Activated T-helper 2 cell treated with anti-CD3 and anti-CD28 coated beads, Interferon-gamma antibody, Interleukin-2, Interleukin-4, amounts not matched to agents 10 μg/mL and 5 μg/mL and 100 μg/mL, durations not matched to agents 14 hours and 24 hours and 36 hours (primary cell): ENCODE measurements around the gene PRSS58. TPM values are rescaled to one million over a fixed set of nuclear protein-coding genes. Genes with fewer than 3 reads are reported as not detected.

Experiments used
- DNase-seq: peaks from one replicate; pipeline ENCODE4 v3.0.0; 2021; ENCODE audit warnings: low spot score
- H3K27ac Mint-ChIP-seq: one replicate; pipeline ENCODE4 v1.8.0; 2021; ENCODE audit warnings: mixed read lengths
- H3K27me3 Mint-ChIP-seq: one replicate; pipeline ENCODE4 v1.8.0; 2021; ENCODE audit warnings: low read depth, mixed read lengths
- H3K36me3 Mint-ChIP-seq: one replicate; pipeline ENCODE4 v1.8.0; 2021; ENCODE audit warnings: low read depth, mixed read lengths
- H3K4me1 Mint-ChIP-seq: one replicate; pipeline ENCODE4 v1.8.0; 2021; ENCODE audit warnings: low read depth, mixed read lengths
- H3K4me3 Mint-ChIP-seq: one replicate; pipeline ENCODE4 v1.8.0; 2021; ENCODE audit warnings: low read depth, mild to moderate bottlenecking, moderate library complexity, mixed read lengths
- H3K9me3 Mint-ChIP-seq: one replicate; pipeline ENCODE4 v1.8.0; 2021; ENCODE audit warnings: mixed read lengths
- intact Hi-C: fragments of 100-400 bp; cut with micrococcal nuclease; formaldehyde crosslinking; loops from one replicate; pipeline ENCODE4 v1.15.1; 2023
- total RNA-seq: library from RNA; stranded (reverse); gene quantifications from 2 replicates; pipeline ENCODE4 v1.2.3, GENCODE V29; 2022

The PRSS58 gene, protein sequence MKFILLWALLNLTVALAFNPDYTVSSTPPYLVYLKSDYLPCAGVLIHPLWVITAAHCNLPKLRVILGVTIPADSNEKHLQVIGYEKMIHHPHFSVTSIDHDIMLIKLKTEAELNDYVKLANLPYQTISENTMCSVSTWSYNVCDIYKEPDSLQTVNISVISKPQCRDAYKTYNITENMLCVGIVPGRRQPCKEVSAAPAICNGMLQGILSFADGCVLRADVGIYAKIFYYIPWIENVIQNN
- total RNA-seq = not detected in 2 replicates

- Mint-ChIP-seq H3K9me3 (no peaks in the 10 kb centered on the region), H3K4me1 (no peaks in the 10 kb centered on the region), H3K27me3 (peaks cover 5% of the 10 kb centered on the region), H3K4me3 (no peak within 1 kb of the TSS), H3K27ac (no peak within 1 kb of the TSS), H3K36me3 (no peaks in the 10 kb centered on the region)
- DNase-seq = no peak
- intact Hi-C loops = no loop called here
Measured at GRCh38 chr7:142257958-142258357, at the start of gene PRSS58. Gene PRSS58 (minus strand): TSS chr7:142258058. CDS start chr7:142257707, 351 bp downstream.

- DNase-seq = no peak
- Mint-ChIP-seq H3K36me3 (no peaks in the 10 kb centered on the region), H3K27me3 (peaks cover 19% of the 10 kb centered on the region), H3K4me3 (no peak overlapping the region), H3K27ac (no peak overlapping the region), H3K4me1 (no peaks in the 10 kb centered on the region), H3K9me3 (no peaks in the 10 kb centered on the region)
- intact Hi-C loops = loop anchor here (10.0 kb wide), 1 partner anchor 697 kb away; no protein-coding TSS in a partner anchor
Measured at GRCh38 chr7:142307246-142307900, 49.5 kb upstream of the PRSS58 start.

DNA sequence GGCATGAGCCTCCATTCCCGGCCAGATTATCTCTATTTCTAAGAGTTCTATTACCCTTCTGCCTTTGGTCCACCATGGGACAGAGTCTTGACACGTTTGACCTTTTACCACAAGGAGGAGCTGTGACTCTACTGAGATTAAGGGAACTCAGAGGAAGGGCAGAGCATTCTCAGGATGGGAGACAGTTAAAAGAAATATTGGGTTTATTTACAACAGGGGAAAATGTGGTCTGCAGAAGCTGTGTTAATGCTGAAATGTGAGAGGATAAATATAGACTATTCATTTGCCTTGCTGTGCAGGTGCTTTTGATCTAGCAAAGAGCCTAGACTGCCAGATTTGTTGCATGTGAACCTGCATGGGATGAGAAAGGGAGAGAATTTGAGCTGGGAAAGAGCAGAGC, 45.8 kb upstream of the PRSS58 start:
- Mint-ChIP-seq H3K27me3 (peaks cover 20% of the 10 kb centered on the region), H3K4me1 (peaks cover 1% of the 10 kb centered on the region), H3K4me3 (no peak overlapping the region), H3K36me3 (no peaks in the 10 kb centered on the region), H3K27ac (no peak overlapping the region), H3K9me3 (no peaks in the 10 kb centered on the region)
- intact Hi-C loops = loop anchor here (1.0 to 10.0 kb wide), 2 partner anchors 508 to 701 kb away; no protein-coding TSS in a partner anchor
- DNase-seq = no peak

GRCh38 chr7:142301923-142302550, 44.2 kb upstream of the PRSS58 start:
- no peak overlapping the region for H3K4me3 Mint-ChIP-seq
- H3K9me3 Mint-ChIP-seq = no peaks in the 10 kb centered on the region
- intact Hi-C loops = loop anchor here (2.0 to 10.0 kb wide), 2 partner anchors 325 to 703 kb away; no protein-coding TSS in a partner anchor
- peaks cover 1% of the 10 kb centered on the region for H3K4me1 Mint-ChIP-seq
- H3K27ac Mint-ChIP-seq = no peak overlapping the region
- no peak for DNase-seq
- H3K27me3 Mint-ChIP-seq = peaks cover 24% of the 10 kb centered on the region
- no peaks in the 10 kb centered on the region for H3K36me3 Mint-ChIP-seq

DNA sequence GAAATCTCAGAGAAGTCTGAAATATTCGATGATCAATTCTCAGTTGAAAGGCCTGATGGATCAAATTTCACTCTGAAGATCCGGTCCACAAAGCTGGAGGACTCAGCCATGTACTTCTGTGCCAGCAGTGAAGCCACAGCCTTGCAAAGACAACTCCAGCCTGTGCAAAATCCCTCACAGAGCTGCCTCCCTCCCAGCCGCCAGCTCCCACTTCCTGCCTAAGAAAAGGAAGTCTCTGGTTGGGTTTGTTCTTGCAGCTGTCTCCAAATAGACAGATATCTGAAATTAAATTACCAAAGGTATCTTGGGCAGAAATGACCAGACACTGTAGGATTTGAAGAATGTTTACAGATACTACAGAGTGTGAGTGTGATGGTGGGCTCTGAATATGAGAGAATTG, 43.4 kb upstream of the PRSS58 start:
- peak overlapping the region; percentile 45 for H3K27ac Mint-ChIP-seq
- H3K4me3 Mint-ChIP-seq = no peak overlapping the region
- H3K4me1 Mint-ChIP-seq = peaks cover 1% of the 10 kb centered on the region
- no peaks in the 10 kb centered on the region for H3K36me3 Mint-ChIP-seq
- H3K9me3 Mint-ChIP-seq = no peaks in the 10 kb centered on the region
- DNase-seq = no peak
- H3K27me3 Mint-ChIP-seq = peaks cover 24% of the 10 kb centered on the region
- intact Hi-C loops = loop anchor here (2.0 to 10.0 kb wide), 2 partner anchors 324 to 704 kb away; no protein-coding TSS in a partner anchor

GRCh38 chr7:142300689-142301088, 42.8 kb upstream of the PRSS58 start:
- intact Hi-C loops = loop anchor here (2.0 to 10.0 kb wide), 2 partner anchors 324 to 704 kb away; no protein-coding TSS in a partner anchor
- H3K4me1 Mint-ChIP-seq = peaks cover 1% of the 10 kb centered on the region
- peaks cover 24% of the 10 kb centered on the region for H3K27me3 Mint-ChIP-seq
- no peak for DNase-seq
- H3K36me3 Mint-ChIP-seq = no peaks in the 10 kb centered on the region
- H3K27ac Mint-ChIP-seq = no peak overlapping the region
- peak overlapping the region; percentile 37 for H3K4me3 Mint-ChIP-seq
- no peaks in the 10 kb centered on the region for H3K9me3 Mint-ChIP-seq

- Mint-ChIP-seq H3K9me3 (no peaks in the 10 kb centered on the region), H3K27me3 (peaks cover 27% of the 10 kb centered on the region), H3K27ac (no peak overlapping the region), H3K4me1 (peaks cover 1% of the 10 kb centered on the region), H3K4me3 (peak overlapping the region; percentile 23), H3K36me3 (no peaks in the 10 kb centered on the region)
- no peak for DNase-seq
- intact Hi-C loops = no loop called here
Measured at GRCh38 chr7:142299237-142299781, 41.5 kb upstream of the PRSS58 start.

- Mint-ChIP-seq H3K27ac (no peak overlapping the region), H3K27me3 (peaks cover 26% of the 10 kb centered on the region), H3K4me3 (no peak overlapping the region), H3K4me1 (peaks cover 1% of the 10 kb centered on the region), H3K9me3 (no peaks in the 10 kb centered on the region), H3K36me3 (no peaks in the 10 kb centered on the region)
- DNase-seq = no peak
- intact Hi-C loops = no loop called here
Measured at GRCh38 chr7:142298627-142299026, 40.8 kb upstream of the PRSS58 start.

DNA sequence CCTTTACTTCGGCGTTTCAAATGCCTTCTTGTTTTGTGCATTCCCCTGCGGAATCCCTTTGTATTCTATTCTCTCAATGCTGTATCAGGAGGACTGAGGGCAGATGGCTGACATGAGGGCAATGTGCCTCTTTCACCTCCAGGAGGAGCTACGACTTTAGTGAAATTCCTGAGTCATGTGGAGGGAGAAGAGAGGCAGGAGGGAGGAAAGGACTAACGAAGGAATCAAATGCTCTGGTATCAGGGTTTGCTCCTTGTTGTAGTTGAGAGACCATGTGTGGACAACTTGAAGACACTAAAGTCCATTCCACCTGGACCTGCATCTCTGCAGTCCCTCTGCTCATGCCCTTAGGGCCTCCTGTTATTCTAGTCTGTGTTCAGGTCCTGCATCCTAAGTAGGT, 40.2 kb upstream of the PRSS58 start:
- DNase-seq = no peak
- Mint-ChIP-seq H3K4me3 (no peak overlapping the region), H3K27me3 (peaks cover 24% of the 10 kb centered on the region), H3K9me3 (no peaks in the 10 kb centered on the region), H3K36me3 (no peaks in the 10 kb centered on the region), H3K27ac (no peak overlapping the region), H3K4me1 (peaks cover 1% of the 10 kb centered on the region)
- intact Hi-C loops = no loop called here

GRCh38 chr7:142280263-142280662, 22.4 kb upstream of the PRSS58 start:
- DNase-seq = no peak
- intact Hi-C loops = no loop called here
- Mint-ChIP-seq H3K4me1 (peaks cover 8% of the 10 kb centered on the region), H3K9me3 (peaks cover 8% of the 10 kb centered on the region), H3K27me3 (peaks cover 33% of the 10 kb centered on the region), H3K36me3 (no peaks in the 10 kb centered on the region), H3K27ac (no peak overlapping the region), H3K4me3 (no peak overlapping the region)

DNA sequence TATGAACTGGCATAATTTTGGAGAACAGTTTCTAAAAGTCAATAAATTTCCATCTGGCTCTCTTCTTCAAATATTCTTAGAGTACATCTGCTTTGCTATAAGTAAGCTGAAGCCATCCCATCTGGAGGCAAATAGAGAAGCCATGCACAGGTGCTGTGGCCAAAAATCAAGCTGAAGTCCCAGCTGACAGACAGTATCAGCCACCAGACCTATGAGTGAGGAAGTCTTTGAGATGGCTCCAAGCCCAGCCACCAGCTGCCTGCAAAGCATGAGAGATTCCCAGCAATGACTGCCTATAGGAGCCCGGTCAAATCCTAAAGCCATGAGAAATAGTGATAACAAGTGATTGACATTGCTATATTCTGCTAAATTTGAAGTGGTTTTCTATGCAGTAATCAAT, 21.7 kb upstream of the PRSS58 start:
- DNase-seq = no peak
- peaks cover 8% of the 10 kb centered on the region for H3K4me1 Mint-ChIP-seq
- peaks cover 14% of the 10 kb centered on the region for H3K9me3 Mint-ChIP-seq
- no peak overlapping the region for H3K4me3 Mint-ChIP-seq
- no peak overlapping the region for H3K27ac Mint-ChIP-seq
- intact Hi-C loops = no loop called here
- peaks cover 34% of the 10 kb centered on the region for H3K27me3 Mint-ChIP-seq
- no peaks in the 10 kb centered on the region for H3K36me3 Mint-ChIP-seq

- Mint-ChIP-seq H3K36me3 (no peaks in the 10 kb centered on the region), H3K27me3 (peaks cover 28% of the 10 kb centered on the region), H3K4me1 (peaks cover under 1% of the 10 kb centered on the region), H3K27ac (no peak overlapping the region), H3K9me3 (peaks cover 14% of the 10 kb centered on the region), H3K4me3 (no peak overlapping the region)
- intact Hi-C loops = no loop called here
- DNase-seq = no peak
Measured at GRCh38 chr7:142275028-142275427, 17.2 kb upstream of the PRSS58 start.
